ENCODE data around the gene LRRC2.

DNA sequence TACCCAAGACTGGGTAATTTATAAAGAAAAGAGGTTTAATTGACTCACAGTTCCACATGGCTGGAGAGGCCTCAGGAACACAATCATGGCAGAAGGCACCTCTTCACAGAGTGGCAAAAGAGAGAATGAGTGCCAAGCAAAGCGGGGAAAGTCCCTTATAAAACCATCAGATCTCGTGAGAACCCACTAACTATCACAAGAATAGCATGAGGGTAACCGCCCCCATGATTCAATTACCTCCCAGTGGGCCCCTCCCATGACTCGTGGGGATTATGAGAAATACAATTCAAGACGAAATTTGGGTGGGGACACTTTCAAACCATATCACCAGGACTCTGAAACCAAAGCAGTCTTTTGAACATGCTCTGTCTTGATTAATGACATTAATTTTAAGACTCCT is 61.3 kb downstream of the LRRC2 start:
- no peak for TF ChIP-seq POLR2A (IDR thresholded peaks at IDR 0.05)
- TF ChIP-seq, protein P1, sequence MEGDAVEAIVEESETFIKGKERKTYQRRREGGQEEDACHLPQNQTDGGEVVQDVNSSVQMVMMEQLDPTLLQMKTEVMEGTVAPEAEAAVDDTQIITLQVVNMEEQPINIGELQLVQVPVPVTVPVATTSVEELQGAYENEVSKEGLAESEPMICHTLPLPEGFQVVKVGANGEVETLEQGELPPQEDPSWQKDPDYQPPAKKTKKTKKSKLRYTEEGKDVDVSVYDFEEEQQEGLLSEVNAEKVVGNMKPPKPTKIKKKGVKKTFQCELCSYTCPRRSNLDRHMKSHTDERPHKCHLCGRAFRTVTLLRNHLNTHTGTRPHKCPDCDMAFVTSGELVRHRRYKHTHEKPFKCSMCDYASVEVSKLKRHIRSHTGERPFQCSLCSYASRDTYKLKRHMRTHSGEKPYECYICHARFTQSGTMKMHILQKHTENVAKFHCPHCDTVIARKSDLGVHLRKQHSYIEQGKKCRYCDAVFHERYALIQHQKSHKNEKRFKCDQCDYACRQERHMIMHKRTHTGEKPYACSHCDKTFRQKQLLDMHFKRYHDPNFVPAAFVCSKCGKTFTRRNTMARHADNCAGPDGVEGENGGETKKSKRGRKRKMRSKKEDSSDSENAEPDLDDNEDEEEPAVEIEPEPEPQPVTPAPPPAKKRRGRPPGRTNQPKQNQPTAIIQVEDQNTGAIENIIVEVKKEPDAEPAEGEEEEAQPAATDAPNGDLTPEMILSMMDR (IDR thresholded peaks at IDR 0.05): no peak

Data from adrenal gland (tissue), 5 donors.